Stimulated activated CD4-positive, alpha-beta T cell treated with anti-CD3 and anti-CD28 coated beads, TNF-alpha, amount 100 ng/mL, for 48 hours (primary cell): ENCODE results near the gene PPP2R3B.
"Not testable (repeated sequence)": the region's sequence is repeated elsewhere in the genome, so short reads cannot be mapped to it uniquely, and the experiment has no call there.

Experiments
- DNase-seq, 3 donors: peaks; one replicate each; pipeline ENCODE4 v3.0.0-alpha.2; 2020; ENCODE audit warnings: low read depth in 3 of 3

The PPP2R3B gene

DNA sequence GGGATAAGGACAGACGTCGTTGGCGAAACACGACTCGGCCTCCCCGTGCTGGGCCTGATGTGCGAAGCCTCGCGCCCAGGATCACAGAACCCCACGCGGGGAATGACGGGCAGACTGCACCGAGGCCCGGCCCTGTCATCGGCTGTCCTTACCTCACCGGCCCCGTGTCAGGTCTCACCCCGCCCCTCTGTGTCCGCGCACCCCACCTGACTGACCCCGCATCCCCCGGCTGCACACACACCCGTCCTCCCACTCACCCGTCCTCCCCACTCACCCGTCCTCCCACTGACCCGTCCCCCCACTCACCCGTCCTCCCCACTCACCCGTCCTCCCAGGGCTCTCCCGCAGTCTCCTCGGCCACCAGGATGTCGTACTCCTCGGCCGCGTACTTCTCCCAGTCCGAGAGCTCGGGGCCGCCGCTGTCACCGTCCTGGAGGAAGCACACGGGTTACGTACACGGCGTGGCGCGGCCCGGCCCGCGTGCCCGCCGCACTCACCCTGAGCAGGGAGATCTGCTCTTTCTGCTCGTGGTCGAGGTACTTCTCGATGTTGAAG is 48.3 kb downstream of the PPP2R3B start:
- DNase-seq = no peak

DNA sequence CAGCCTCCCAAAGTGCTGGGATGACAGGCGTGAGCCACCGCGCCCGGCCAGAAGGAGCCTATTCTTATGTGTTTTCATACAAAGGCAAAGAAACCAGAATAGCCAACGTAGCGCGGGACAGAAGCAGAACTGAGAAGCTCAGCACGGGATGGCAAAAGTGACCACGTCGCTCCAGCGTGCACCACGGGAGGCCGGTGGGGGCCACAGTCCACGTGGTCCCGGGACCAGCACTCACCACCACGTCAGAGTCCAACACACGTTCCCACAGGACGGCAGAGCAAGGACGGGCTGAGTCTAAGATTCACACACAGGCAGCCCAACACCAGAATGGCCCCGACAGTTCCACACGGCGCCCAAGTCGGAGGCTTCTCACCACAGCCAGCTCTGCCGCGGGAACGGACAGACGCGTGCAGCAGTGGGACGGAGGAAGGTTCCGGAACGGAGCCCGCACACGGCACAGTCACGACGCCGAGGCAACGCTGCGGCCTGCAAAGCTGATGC is 49.3 kb downstream of the PPP2R3B start:
- DNase-seq = no peak

DNA sequence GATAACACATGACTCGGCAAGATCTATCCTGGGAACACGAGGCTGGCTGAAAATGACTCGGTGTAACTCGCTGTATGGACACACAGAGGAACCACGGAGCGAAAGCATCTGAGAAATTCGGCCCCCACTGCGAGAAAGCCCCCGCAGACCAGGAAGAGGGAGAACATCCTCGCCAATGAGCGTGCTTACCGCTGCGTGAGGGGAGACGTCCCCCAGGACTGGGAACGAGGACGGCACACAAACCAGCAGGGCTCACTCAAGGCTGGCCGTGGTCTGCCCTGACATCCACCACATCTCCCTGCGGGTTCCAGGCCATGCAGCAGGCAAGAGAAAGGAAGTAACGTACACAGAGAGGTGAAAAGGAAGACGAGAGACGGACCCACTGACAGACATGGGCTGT is 50.5 kb downstream of the PPP2R3B start:
- DNase-seq = no peak

DNA sequence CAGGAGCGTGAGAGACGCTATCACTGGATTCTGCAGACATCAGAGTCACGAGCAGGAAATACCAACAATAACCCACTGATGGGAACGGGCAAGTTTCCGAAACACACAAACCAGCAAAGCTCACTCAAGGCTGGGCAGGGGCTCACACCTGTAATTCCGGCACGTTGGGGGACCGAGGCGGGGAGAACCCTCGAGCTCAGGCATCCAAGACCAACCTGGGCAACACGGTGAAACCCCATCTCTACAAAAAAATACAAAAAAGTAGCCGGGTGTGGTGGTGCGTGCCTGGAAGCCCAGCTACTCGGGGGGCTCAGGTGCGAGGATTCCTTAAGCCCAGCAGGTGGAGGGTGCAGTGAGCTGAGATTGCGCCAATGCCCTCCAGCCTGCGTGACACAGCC is 51.0 kb downstream of the PPP2R3B start:
- no peak for DNase-seq

DNA sequence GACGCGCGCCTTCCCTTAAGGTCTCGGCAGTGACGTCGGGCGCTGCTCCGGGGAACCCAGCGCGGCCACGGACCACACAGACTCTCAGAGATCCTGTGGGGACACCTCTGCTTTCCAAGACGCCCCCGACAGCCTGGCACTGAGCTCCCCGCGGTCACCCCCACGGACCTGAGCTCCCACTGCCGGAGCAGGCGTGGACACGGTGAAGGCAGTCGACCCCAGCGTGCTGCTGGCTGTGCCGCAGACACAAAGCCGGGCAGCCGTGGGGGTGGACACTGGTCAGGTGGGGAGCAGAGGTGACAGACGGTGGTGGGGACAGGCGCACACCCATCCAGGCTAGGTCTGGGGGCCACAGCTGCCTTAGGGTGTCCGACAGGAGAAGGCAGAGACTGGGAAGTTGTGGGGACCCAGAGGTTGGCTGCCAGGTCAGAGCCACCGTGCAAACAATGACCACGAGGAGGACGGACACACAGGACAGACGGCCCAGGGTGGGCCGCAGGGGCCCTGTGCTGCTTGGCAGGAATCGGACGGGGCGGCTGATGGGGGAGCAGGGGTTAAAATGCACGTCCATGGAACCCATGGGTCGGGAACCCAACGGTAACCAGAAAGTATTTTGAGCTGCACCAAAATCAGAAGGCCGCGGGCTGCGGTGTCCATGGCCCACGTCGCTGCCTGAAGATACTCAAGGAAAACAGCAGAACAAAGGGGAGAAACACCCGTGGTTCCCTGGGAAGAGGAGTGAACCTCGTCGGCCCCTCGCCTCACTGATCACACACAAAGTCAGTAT is 51.5 kb downstream of the PPP2R3B start:
- no peak for DNase-seq

DNA sequence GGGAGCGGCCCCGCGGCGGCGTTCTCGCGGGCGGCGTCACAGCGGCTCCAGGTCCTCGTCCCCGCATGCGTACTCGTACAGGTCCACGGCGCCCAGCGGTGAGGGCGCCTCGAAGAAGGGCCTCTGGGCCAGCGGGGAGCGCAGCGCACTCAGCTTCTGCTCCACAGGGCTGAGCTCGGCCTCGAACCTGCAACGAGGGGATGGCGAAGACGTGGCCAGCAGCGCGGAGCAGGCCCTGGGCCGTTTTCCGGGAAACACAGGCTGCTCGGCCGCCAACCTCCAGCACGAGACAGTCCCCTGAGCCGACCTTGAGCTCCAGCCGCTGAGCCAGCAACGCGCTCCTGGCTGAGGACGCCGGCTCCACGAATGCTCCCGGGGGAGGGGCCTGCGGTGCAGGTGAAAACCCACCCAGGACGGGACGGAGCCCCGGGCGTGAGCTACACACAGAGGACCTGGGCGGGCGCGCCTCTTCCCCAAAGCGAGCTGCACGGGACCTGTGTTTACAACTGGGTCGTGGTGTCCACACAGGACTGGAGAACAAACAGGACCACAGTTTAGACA is 52.3 kb downstream of the PPP2R3B start:
- DNase-seq = no peak

DNA sequence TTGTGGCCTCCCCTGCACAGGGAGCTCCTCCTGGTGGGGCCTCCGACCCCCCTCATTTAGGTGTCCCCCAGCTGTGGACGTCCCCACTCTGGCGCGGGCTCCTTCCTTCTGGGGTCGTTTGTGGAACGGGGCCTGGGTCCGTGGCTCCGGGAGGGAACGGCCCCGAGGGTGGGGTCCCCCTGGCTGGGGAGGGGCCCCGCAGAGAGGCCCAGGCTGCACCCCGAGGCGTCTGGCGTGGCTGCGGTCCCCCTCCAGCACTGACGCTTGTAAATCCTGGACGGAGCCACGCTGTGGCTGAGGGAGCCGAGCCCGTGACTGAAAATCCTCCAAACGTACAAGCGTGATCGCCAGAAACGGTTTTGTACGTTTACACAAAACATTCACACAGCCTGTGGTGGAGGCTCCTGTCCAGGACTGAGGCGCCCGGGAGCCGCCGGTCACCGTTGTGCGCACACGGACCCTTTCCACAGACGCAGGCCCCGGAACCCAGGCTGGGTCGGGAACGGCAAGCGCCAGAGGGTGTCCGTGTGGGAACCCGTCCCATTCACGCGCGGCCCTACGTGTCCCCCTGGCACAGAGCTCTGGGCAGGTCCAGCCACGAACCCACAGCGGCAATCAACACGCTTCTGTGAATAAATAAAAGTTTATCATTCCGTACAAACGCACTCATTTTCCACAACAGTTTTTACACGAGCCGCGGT is 52.9 kb downstream of the PPP2R3B start:
- DNase-seq = no peak

DNA sequence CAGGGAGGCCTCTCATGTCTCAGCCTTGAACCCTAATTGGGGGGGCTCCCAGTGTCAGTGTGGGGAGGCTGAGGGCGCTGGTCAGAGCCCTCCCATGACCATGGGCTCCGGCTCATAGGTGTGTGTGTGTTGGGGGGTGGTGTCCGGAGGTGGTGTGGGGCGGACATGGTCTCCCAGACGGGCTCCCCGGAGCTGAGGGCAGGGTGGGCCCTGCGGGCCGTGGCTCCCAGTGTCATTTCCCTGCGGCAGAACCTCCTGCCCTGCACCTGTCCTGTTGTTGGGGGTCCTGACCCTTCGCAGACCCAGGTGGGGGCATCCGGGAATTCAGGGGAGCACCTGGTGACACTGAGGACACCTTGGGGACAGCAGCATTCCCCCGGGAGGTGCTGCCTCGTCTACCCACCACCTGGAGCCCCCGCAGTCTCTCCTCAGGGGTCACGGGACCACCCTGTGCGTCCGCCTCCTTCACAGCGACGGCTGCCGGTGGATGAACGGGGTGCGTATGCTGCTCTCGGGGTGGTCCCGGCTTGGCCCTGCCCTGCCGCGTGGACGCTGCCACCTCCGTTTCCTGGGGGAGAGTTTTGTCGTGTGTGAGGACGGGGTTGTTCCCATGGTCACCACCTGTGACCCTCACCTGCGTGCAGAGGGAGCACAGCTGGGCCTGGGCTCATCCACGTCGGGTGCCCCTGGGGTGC is 53.6 kb downstream of the PPP2R3B start:
- DNase-seq = no peak

DNA sequence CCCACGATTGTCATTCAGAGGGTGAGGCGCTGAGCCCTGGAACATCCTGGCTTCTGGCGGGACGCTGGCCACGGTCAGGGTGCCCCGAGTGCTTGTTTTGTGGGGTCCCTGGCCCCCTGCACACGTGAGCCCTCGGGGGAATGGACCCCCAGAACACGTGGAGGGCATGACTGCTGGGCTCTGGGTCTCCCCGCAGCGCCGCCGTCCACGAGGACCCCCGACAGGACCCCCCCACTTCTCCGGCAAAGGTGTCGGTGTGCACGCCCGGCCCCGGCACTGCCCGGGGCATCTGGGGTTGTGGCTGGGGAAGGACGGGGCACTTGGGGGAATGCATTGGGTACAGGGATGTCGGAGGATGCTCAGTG is 54.2 kb downstream of the PPP2R3B start:
- DNase-seq = no peak

DNA sequence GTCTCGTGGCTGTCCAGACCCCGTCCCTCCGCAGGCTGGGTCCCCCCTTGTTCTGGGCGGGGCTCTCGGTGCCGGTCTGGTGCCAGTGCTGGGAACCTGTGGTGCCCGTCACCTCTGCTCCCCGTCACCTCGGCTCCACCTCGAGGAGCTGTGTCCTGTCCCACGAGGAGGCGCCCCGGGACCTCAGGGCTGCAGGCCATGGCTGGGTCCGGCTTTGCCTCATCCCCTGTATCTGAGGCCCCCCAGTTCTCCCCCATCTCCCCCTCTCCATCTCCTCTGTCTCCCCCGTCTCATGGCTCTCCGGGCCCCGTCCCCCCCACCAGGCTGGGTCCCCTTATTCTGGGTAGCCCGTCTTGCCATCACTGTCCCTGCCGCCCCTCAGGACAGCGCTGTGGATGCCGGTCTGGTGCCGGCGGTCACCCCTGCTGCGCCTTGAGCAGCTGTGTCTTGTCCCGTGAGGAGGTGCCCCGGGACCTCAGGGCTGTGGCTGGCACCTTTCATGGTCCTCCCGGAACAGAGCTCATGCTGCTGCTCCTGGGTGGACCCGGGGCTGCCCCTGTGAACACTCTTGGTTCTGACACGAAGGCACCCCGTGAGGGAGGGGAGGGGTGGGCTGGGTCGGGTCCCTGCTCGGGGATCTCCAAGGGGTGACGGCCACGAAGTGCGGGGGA is 54.7 kb downstream of the PPP2R3B start:
- DNase-seq = no peak

DNA sequence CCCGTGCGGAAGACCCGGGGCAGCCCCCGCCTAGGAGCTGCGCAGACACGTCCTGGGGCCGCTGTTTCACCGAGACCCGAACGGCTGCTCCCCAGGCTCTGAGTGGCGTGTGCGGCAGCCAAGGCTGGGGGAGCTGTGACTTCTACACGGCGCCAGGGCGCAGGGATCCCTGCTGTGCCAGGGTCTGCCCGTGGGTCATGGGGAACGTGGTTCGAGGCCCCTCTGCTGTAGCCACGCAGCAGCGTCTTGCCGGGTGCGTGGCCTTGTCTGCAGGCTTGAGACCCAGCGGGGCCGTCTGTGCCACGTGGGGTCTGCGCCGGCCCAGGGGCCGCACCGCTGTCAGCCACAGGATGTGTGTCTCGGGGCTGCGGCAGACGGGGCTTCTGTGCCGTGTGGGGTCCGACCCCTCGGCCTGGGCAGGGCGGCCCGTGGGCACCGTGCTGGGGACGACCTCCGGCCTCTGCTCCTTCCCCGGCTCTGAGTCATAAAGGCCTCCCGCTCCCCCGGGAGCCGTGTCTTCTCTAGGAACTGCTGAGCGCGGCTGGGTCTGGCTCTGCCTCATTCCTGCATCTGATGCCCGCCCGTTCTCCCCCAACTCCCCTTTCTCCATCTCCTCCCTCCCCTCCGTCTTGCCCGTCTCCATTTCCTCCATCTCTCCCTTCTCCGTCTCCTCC is 55.4 kb downstream of the PPP2R3B start:
- no peak for DNase-seq

DNA sequence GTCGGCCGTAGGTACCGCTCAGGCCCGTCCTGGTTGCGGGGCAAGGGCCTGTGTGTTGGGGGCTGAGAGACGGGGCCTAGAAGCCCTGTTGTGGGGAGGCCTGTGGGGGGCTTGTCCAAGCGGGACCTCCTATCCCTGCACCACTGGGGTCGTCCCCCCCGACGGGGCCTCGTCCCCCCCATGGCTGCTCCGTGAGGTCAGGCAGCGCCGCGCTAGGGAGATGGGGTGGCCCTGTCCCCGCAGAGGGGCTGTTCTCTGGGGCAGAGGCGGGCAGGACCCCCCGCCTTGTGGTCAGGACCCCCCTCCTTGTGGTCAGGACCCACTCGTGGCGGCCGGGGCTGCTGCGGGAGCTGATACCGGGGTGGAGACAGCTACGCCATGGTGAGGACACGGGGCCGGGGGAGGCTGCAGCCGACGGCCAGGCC is 56.0 kb downstream of the PPP2R3B start:
- DNase-seq = no peak

DNA sequence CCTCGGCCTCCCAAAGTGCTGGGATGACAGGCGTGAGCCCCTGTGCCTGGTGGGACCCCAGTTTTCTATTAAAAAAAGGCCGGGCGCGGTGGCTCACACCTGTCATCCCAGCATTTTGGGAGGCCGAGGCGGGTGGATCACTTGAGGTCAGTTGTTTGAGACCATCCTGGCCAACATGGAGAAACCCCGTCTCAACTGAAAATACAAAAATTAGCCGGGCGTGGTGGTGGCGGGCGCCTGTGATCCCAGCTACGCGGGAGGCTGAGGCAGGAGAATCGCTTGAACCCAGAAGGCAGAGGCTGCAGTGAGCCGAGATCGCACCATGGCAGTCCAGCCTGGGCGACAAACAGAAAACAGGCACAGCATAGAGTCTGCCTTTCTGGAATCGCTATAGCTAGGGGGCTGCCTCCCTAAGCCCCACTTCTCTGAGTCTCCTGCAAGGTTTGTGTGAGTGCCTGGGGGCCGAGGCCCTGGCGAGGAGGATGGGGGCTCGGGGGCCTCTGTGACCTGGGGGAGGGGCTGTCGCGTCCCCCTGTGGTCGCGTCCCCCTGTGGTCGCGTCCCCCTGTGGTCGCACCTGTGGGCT is 56.5 kb downstream of the PPP2R3B start:
- DNase-seq = not testable (repeated sequence)

DNA sequence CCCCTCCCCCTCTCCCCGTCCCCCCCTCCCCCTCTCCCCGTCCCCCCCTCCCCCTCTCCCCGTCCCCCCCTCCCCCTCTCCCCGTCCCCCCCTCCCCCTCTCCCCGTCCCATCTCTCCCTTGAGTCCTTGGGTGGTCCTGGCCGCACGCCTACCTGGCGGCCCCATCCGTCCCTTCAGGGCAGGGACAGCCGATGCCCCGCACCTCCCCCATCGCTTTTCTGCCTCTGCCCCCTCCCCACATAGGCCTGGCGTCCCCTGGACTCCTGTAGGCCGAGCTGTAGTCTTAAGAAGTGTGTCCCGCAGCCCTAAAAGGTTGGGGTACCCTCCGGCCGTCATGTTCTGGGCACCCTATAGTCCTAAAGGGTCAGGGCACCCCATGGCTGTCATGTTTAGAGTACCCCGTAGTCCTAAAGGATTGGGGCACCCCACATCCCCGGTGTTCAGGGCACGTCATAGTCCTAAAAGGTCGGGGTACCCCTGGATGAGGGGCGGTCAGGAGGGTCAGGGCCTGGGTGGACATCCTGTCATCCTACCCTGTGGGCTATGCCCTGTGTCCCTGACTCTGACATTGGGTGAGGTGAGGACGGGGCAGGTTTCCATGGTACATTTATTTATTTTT is 57.3 kb downstream of the PPP2R3B start:
- no peak for DNase-seq

DNA sequence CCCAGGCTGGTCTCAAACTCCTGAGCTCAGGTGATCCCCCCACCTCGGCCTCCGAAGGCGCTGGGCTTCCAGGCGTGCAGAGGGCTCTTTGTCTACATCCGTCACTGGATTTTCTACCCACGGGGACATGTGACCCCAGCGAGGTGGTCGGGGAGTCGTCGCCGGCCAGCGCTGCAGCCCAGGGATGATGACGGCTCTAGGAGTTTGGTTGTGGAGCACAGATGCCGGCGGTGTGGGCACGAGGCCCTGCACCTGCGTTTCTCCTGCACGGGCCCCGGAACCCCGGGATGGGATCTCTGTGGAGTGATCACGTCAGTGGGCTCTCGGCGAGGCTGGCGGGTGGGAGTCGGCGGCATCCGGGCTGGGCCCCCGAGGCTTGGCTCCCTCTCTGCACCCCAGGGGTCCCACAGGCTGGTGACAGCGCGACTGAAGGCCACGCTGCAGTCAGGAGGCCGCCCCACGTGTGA is 59.0 kb downstream of the PPP2R3B start:
- DNase-seq = no peak

DNA sequence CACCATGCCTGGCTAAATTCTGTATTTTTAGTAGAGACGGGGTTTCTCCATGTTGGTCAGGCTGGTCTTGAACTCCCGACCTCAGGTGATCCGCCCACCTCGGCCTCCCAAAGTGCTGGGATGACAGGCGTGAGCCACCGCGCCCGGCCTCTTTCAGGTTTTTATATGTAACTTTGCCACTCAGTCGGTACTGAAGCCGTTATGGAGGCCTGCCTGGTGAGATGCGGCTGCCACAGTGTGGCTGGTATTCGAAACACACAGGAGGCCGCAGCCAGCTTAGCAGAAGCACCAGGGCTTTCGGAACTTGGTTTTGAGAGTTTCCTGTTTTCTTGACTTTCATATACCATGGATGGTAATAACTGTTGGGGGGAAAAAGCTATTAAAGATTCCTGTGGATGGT is 62.0 kb downstream of the PPP2R3B start:
- DNase-seq = not testable (repeated sequence)

DNA sequence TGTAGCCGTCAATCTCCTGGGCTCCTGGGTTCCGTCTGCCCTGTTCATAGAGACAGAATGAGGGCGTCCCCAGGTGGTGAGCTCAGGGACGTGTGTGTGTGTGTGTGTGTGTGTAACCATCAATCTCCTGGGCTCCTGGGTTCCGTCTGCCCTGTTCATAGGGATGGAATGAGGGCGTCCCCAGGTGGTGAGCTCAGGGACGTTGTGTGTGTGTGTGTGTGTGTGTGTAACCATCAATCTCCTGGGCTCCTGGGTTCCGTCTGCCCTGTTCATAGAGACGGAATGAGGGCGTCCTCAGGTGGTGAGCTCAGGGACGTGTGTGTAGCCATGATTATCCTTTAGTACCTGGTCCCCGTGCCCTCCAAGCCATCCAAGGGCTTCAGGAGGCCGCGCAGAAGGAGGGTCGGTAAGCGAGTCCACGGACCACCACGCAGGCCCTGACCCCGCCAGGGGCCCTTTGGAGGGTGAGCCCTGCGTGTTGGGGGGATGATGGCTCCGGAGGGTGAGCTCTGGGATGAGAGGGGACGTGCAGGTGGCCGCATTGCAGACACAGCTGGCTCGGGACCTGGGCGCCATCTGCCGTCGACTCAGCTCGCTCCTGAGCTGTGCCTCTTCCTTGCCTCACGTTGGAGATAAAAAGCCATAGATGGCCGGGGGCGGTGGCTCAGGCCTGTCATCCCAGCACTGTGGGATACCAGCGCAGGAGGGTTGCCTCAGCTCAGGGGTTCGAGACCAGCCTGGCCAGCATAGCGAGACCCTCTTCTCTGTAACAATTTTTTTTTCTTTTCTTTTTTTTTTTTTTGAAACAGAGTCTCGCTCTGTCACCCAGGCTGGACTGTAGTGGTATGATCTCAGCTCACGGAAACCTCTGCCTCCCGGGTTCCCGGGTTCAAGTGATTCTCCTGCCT is 62.7 kb downstream of the PPP2R3B start:
- no peak for DNase-seq

DNA sequence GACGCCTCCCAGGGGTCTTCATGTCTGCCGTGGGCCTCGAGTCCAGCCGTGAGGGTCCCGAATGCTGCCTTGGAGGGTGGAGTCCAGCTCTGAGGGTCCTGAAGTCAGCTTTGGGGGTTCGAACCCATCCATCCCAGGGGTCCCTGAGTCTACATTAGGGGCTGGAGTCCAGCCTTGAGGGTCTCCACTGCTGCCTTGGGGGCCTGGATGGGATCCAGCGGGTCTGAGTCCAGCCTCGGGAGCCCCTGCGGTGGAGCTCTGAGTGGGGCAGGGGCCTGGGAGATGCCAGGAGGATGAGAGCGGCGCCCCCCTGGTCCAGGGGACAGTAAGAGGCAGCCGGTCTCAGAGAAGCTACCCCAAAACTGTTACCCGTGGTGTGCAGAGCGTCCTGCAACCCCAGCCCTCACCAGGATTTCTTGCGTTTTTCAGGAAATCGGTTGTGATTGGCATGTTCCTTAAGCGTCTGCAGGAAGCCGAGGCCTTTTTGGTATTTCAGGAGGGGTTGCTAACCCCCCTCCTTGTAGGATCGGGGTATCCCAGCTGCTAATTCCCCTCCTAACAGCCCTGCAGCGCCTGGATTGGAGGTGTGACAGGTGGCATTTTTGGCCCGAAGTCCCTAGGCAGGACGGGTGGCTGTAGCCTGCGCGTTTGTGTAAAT is 66.5 kb downstream of the PPP2R3B start:
- DNase-seq = no peak
